MCF 10A (cell line): Measurements from ENCODE around the gene FEZF2. TPM values are rescaled to one million over a fixed set of nuclear protein-coding genes. Genes with fewer than 3 reads are reported as not detected.

ENCODE experiments used
- BruUV-seq: library from RNA; stranded (reverse); fragments of 400-500 nt; replicated peaks from 2 replicates; lab custom pipeline; 2021; lab: Mats Ljungman, UMichigan
- CTCF ChIA-PET: fragments of 300-600 bp; sonication (Branson Sonifier 250); formaldehyde crosslinking; extraction: SDS; loops from one replicate; lab custom pipeline; 2021; ENCODE audit warnings: antibody characterized with exemption, inconsistent platforms; lab: Yijun Ruan, JAX
- POLR2A ChIA-PET: fragments of 300-600, 350-650 bp; sonication (Branson Sonifier 250); formaldehyde crosslinking; extraction: SDS; loops from one replicate; lab custom pipeline; 2020; ENCODE audit warnings: antibody characterized with exemption, inconsistent platforms; lab: Yijun Ruan, JAX
- DNase-seq: peaks from one replicate; pipeline ENCODE4 v3.0.0-alpha.2; 2018; ENCODE audit not compliant: unreplicated experiment
- H3K27ac Mint-ChIP-seq: one replicate; pipeline ENCODE4 v1.8.0; 2022; ENCODE audit warnings: mild to moderate bottlenecking, low read depth, mixed read lengths; ENCODE audit not compliant: unreplicated experiment
- H3K27me3 Mint-ChIP-seq: one replicate; pipeline ENCODE4 v1.8.0; 2022; ENCODE audit warnings: mixed read lengths; ENCODE audit not compliant: insufficient read depth, unreplicated experiment
- H3K36me3 Mint-ChIP-seq: one replicate; pipeline ENCODE4 v1.8.0; 2022; ENCODE audit warnings: mild to moderate bottlenecking, moderate library complexity, mixed read lengths; ENCODE audit not compliant: insufficient read depth, unreplicated experiment
- H3K4me1 Mint-ChIP-seq: one replicate; pipeline ENCODE4 v1.8.0; 2022; ENCODE audit warnings: mixed read lengths; ENCODE audit not compliant: insufficient read depth, unreplicated experiment
- H3K4me3 Mint-ChIP-seq: one replicate; pipeline ENCODE4 v1.8.0; 2022; ENCODE audit warnings: mild to moderate bottlenecking, moderate library complexity, mixed read lengths; ENCODE audit not compliant: unreplicated experiment
- H3K9me3 Mint-ChIP-seq: one replicate; pipeline ENCODE4 v1.8.0; 2022; ENCODE audit warnings: mixed read lengths; ENCODE audit not compliant: unreplicated experiment
- intact Hi-C: fragments of 100-400 bp; cut with micrococcal nuclease; formaldehyde crosslinking; loops from 2 replicates; pipeline ENCODE4 v1.14.1; 2022
- total RNA-seq: library from RNA; stranded (reverse); gene quantifications from 2 replicates; pipeline ENCODE4 v1.2.3, GENCODE V29; 2022
- TF ChIP-seq, protein P1 (sequence below): fragments of 200-600 bp; IDR thresholded peaks from one replicate; pipeline ENCODE4 v1.8.0; 2022; ENCODE audit warnings: antibody characterized with exemption, mild to moderate bottlenecking; ENCODE audit not compliant: unreplicated experiment

Gene FEZF2
- total RNA-seq, 1 experiment from 2014 or later: not detected

DNA sequence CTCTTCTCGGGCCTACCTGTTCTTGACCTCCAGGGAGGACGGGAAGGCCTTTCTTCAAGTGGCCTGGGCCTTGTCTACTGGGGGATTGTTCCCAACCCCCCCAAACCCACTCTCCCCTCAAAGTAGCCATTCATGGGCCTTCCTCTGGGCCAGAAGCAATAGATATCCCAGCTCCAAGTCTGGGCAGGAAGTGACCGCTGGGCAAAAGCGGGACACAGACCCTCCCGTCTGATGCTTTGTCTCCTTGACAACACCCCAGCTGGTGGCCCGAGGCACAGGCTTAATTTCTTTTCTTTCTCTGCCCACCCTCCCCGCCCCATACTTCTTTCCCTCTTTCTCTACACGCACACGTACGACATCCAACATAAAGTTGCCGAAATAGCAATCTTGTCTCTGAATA lies 41.4 kb upstream of the FEZF2 start:
- H3K27ac Mint-ChIP-seq: no peak overlapping the region
- H3K36me3 Mint-ChIP-seq: no peaks in the 10 kb centered on the region
- no peaks in the 10 kb centered on the region for H3K4me1 Mint-ChIP-seq
- BruUV-seq: no TSS peak
- intact Hi-C loops: no loop called here
- TF ChIP-seq, protein P1, sequence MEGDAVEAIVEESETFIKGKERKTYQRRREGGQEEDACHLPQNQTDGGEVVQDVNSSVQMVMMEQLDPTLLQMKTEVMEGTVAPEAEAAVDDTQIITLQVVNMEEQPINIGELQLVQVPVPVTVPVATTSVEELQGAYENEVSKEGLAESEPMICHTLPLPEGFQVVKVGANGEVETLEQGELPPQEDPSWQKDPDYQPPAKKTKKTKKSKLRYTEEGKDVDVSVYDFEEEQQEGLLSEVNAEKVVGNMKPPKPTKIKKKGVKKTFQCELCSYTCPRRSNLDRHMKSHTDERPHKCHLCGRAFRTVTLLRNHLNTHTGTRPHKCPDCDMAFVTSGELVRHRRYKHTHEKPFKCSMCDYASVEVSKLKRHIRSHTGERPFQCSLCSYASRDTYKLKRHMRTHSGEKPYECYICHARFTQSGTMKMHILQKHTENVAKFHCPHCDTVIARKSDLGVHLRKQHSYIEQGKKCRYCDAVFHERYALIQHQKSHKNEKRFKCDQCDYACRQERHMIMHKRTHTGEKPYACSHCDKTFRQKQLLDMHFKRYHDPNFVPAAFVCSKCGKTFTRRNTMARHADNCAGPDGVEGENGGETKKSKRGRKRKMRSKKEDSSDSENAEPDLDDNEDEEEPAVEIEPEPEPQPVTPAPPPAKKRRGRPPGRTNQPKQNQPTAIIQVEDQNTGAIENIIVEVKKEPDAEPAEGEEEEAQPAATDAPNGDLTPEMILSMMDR: no peak
- no peaks in the 10 kb centered on the region for H3K9me3 Mint-ChIP-seq
- no peak for DNase-seq
- H3K27me3 Mint-ChIP-seq: peaks cover 76% of the 10 kb centered on the region
- CTCF ChIA-PET: no interaction called here
- POLR2A ChIA-PET: no interaction called here
- H3K4me3 Mint-ChIP-seq: no peak overlapping the region

GRCh38 chr3:62413687-62414086 lies 40.3 kb upstream of the FEZF2 start:
- H3K4me3 Mint-ChIP-seq: no peak overlapping the region
- no TSS peak for BruUV-seq
- H3K9me3 Mint-ChIP-seq: no peaks in the 10 kb centered on the region
- intact Hi-C loops: no loop called here
- no peak for DNase-seq
- no peak overlapping the region for H3K27ac Mint-ChIP-seq
- H3K36me3 Mint-ChIP-seq: no peaks in the 10 kb centered on the region
- H3K27me3 Mint-ChIP-seq: peaks cover 76% of the 10 kb centered on the region
- CTCF ChIA-PET: interaction anchor here (0.6 to 1.3 kb wide), 3 partner anchors 14 to 141 kb away, joined by 3 to 5 read pairs (median 3); no protein-coding TSS in a partner anchor
- POLR2A ChIA-PET: no interaction called here
- no peaks in the 10 kb centered on the region for H3K4me1 Mint-ChIP-seq
- TF ChIP-seq, protein P1: no peak

- peaks cover 93% of the 10 kb centered on the region for H3K27me3 Mint-ChIP-seq
- no peak overlapping the region for H3K4me3 Mint-ChIP-seq
- ChIA-PET POLR2A (no interaction called here), CTCF (interaction anchor here (0.6 kb wide), 1 partner anchor 260 kb away, joined by 4 read pairs; no protein-coding TSS in a partner anchor)
- H3K4me1 Mint-ChIP-seq: no peaks in the 10 kb centered on the region
- no peaks in the 10 kb centered on the region for H3K36me3 Mint-ChIP-seq
- H3K9me3 Mint-ChIP-seq: no peaks in the 10 kb centered on the region
- no TSS peak for BruUV-seq
- intact Hi-C loops: no loop called here
- no peak for DNase-seq
- H3K27ac Mint-ChIP-seq: no peak overlapping the region
- TF ChIP-seq, protein P1: no peak
Measured at GRCh38 chr3:62406945-62407344, 33.6 kb upstream of the FEZF2 start.

- H3K27ac Mint-ChIP-seq: no peak overlapping the region
- H3K36me3 Mint-ChIP-seq: no peaks in the 10 kb centered on the region
- TF ChIP-seq, protein P1: no peak
- H3K27me3 Mint-ChIP-seq: peaks cover 95% of the 10 kb centered on the region
- POLR2A ChIA-PET: no interaction called here
- no peaks in the 10 kb centered on the region for H3K9me3 Mint-ChIP-seq
- CTCF ChIA-PET: interaction anchor here (0.6 kb wide), 1 partner anchor 39 kb away, joined by 3 read pairs; no protein-coding TSS in a partner anchor
- DNase-seq: no peak
- no peaks in the 10 kb centered on the region for H3K4me1 Mint-ChIP-seq
- no TSS peak for BruUV-seq
- no peak overlapping the region for H3K4me3 Mint-ChIP-seq
- intact Hi-C loops: no loop called here
Measured at GRCh38 chr3:62405566-62405965, 32.2 kb upstream of the FEZF2 start.
